Activated naive CD8-positive, alpha-beta T cell (primary cell): ENCODE data around the gene RAB8A.

Experiments
- H3K27ac Mint-ChIP-seq: one replicate; pipeline ENCODE4 v1.8.0; 2021; ENCODE audit warnings: mixed read lengths
- H3K27me3 Mint-ChIP-seq: one replicate; pipeline ENCODE4 v1.8.0; 2021; ENCODE audit warnings: mixed read lengths
- H3K36me3 Mint-ChIP-seq: one replicate; pipeline ENCODE4 v1.8.0; 2021; ENCODE audit warnings: mixed read lengths
- H3K4me1 Mint-ChIP-seq: one replicate; pipeline ENCODE4 v1.8.0; 2021; ENCODE audit warnings: low read depth, mixed read lengths
- H3K4me3 Mint-ChIP-seq: one replicate; pipeline ENCODE4 v1.8.0; 2021; ENCODE audit warnings: mild to moderate bottlenecking, mixed read lengths
- H3K9me3 Mint-ChIP-seq: one replicate; pipeline ENCODE4 v1.8.0; 2021; ENCODE audit warnings: low read depth, mixed read lengths

Gene RAB8A

DNA sequence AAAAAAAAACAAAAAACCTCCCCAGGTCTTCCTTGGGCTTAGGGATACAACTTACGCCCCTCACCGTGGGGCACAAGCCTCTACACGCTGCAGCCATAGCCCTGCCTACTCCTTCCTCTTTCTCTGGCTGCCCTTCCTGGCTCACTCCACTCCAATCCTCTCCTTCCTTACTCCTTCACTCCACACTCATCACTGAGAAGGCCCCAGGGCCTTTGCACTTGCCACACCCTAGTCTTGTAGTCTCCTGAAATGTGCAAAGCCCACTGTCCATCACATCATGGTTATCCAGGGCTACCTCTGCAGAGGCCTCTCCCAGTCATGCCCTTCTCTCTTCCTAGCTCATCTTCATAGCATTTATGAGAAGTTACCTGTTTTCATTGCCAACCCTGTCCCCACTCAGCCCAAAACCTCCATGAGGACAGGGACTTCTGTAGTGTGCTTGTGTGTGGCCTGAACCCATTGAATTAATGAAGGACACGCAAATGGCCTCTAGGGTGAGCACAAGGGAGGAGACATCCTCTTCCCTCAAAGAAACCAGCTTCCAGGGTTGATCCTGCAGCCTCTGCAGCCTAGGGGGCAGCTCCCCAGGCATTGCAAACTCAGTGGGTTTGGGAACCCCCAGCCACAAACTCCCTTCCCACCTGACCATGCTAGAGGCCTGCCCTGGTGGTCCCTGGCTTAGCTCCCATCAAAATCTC, 23.9 kb downstream of the RAB8A start:
- Mint-ChIP-seq H3K4me3 (no peak overlapping the region), H3K27me3 (no peaks in the 10 kb centered on the region), H3K36me3 (peaks cover 16% of the 10 kb centered on the region), H3K9me3 (peaks cover 7% of the 10 kb centered on the region), H3K4me1 (peaks cover 2% of the 10 kb centered on the region), H3K27ac (no peak overlapping the region)

DNA sequence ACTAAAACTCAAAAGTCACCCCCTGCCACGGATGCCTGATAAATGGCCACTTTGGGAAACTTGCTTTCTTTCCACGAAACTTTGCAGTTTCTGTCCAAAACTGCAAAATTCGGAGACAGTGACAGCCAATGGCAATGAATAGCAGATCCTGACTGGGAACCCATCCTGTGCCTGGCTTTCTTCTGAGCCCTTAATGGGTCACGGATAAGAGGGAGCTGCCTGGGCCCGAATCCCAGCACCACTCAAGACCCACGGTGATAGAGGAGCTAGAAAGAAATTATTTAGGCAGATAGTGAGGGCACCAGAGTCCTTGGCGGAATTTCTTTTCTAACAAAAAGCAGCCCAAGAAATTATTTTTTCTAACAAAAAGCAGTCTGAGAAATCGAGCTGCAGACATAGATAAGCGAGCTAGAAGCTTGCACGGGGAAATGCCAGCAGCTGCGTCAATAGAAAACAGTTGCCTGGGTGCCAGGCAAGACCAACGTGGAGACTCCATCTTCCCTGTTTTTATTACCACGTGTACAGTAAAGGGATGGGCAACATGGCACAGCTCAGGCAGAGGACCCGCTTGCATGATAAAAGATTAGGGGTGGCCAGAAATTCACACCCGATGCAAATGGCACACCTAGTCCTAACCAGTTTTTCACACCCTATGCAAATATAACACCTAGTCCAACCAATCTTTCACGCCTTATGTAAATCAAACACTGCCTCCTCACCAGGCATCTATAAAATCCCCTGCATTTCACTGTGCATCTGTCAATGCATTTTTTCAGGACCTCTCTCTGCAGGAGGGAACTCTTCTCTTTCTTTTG, 24.7 kb downstream of the RAB8A start:
- Mint-ChIP-seq H3K27ac (no peak overlapping the region), H3K4me1 (peaks cover 2% of the 10 kb centered on the region), H3K4me3 (no peak overlapping the region), H3K9me3 (peaks cover 3% of the 10 kb centered on the region), H3K27me3 (no peaks in the 10 kb centered on the region), H3K36me3 (peaks cover 11% of the 10 kb centered on the region)

- Mint-ChIP-seq H3K36me3 (no peaks in the 10 kb centered on the region), H3K4me1 (peaks cover 13% of the 10 kb centered on the region), H3K9me3 (no peaks in the 10 kb centered on the region), H3K27me3 (no peaks in the 10 kb centered on the region), H3K27ac (no peak overlapping the region), H3K4me3 (no peak overlapping the region)
Measured at GRCh38 chr19:16139752-16140151, 28.1 kb downstream of the RAB8A start.

DNA sequence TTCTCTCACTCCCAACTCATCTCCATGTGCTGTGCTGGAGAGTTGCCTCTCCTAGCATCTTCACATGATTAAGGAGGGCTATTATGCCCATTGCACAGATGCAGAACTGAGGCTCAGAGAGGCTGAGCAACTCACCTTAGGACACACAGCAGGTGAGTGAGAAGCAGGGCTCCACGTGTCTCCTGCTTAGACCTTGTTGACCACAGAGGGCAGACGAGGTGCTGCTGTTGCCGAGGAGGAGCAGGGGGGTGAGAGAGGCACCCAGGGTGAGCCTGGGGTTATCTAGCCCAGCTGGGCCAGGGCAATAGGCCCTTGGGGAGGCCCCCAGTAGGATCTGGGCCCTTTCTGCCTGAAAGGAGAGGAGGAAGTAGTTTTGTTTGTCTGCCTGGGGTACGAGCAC, 29.4 kb downstream of the RAB8A start:
- Mint-ChIP-seq H3K27ac (no peak overlapping the region), H3K36me3 (no peaks in the 10 kb centered on the region), H3K4me3 (no peak overlapping the region), H3K4me1 (peaks cover 20% of the 10 kb centered on the region), H3K9me3 (no peaks in the 10 kb centered on the region), H3K27me3 (no peaks in the 10 kb centered on the region)

- Mint-ChIP-seq H3K36me3 (no peaks in the 10 kb centered on the region), H3K4me1 (peaks cover 23% of the 10 kb centered on the region), H3K9me3 (no peaks in the 10 kb centered on the region), H3K27ac (no peak overlapping the region), H3K4me3 (no peak overlapping the region), H3K27me3 (no peaks in the 10 kb centered on the region)
Measured at GRCh38 chr19:16142032-16142580, 30.4 kb downstream of the RAB8A start.

- Mint-ChIP-seq H3K36me3 (no peaks in the 10 kb centered on the region), H3K27ac (peak within 1 kb of the TSS; percentile 94), H3K4me3 (peak within 1 kb of the TSS; percentile 89), H3K27me3 (no peaks in the 10 kb centered on the region), H3K9me3 (no peaks in the 10 kb centered on the region), H3K4me1 (peaks cover 23% of the 10 kb centered on the region)
Measured at GRCh38 chr19:16143399-16144215, 31.9 kb downstream of the RAB8A start, which contains the start of gene HSH2D. TSS of gene HSH2D (plus strand) at chr19:16143685. CDS start at chr19:16148751, 5,066 bp downstream.

- H3K4me1 Mint-ChIP-seq: peaks cover 26% of the 10 kb centered on the region
- H3K27ac Mint-ChIP-seq: peak overlapping the region; percentile 94
- peak overlapping the region; percentile 89 for H3K4me3 Mint-ChIP-seq
- no peaks in the 10 kb centered on the region for H3K9me3 Mint-ChIP-seq
- no peaks in the 10 kb centered on the region for H3K36me3 Mint-ChIP-seq
- no peaks in the 10 kb centered on the region for H3K27me3 Mint-ChIP-seq
Measured at GRCh38 chr19:16144216-16144581, 32.5 kb downstream of the RAB8A start.

DNA sequence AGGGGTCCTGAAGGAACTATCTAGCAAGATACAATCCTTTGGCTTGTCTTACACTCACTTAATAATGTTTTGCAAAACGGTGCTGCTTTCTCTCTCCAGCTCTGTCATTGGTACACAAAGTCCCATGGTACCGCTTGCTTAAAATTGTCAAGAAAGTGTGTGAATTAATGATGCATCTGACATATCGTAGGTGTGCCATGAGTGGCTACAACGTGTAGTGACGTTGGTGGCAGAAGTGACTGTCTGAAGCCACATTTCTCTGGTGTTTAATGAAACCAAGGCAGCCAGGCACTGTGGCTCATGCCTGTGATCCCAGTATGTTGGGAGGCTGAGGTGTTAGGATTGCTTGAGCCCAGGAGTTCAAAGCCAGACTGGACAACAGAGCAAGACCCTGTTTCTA, 34.4 kb downstream of the RAB8A start:
- no peaks in the 10 kb centered on the region for H3K36me3 Mint-ChIP-seq
- H3K4me1 Mint-ChIP-seq: peaks cover 26% of the 10 kb centered on the region
- no peaks in the 10 kb centered on the region for H3K9me3 Mint-ChIP-seq
- peak overlapping the region; percentile 47 for H3K4me3 Mint-ChIP-seq
- no peaks in the 10 kb centered on the region for H3K27me3 Mint-ChIP-seq
- H3K27ac Mint-ChIP-seq: peak overlapping the region; percentile 22

GRCh38 chr19:16148443-16149229, 36.9 kb downstream of the RAB8A start:
- Mint-ChIP-seq H3K27ac (no peak overlapping the region), H3K9me3 (no peaks in the 10 kb centered on the region), H3K36me3 (no peaks in the 10 kb centered on the region), H3K4me1 (peaks cover 20% of the 10 kb centered on the region), H3K27me3 (no peaks in the 10 kb centered on the region), H3K4me3 (no peak overlapping the region)

GRCh38 chr19:16153582-16154336, 42.1 kb downstream of the RAB8A start:
- Mint-ChIP-seq H3K36me3 (peaks cover 7% of the 10 kb centered on the region), H3K27ac (no peak overlapping the region), H3K4me3 (no peak overlapping the region), H3K9me3 (no peaks in the 10 kb centered on the region), H3K27me3 (no peaks in the 10 kb centered on the region), H3K4me1 (peaks cover 2% of the 10 kb centered on the region)

- H3K27ac Mint-ChIP-seq: no peak overlapping the region
Measured at GRCh38 chr19:16154557-16154956, 42.9 kb downstream of the RAB8A start.

DNA sequence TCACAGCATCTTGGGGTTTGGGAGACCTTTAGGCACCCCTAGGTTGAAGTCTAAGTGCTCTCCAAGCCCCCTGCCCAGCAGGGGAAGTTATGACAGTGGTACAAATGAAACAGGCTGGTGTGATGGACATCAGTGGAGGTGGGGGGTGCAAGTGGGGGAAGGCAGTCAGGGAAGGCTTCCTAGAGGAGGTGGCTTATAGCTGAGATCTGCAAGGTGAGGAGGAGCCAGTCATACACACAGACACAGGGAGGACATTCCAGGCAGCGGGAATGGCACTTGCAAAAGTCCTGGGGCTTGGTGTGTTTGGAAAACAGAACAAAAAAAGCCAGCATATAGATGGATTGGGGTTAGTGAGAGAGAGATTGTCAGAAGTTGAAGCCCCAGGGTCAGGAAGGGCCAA, 43.4 kb downstream of the RAB8A start:
- Mint-ChIP-seq H3K4me3 (no peak overlapping the region), H3K27ac (peak overlapping the region; percentile 22)

More at GRCh38 chr19:16154557-16154956, 42.9 kb downstream of the RAB8A start:
- no peak overlapping the region for H3K4me3 Mint-ChIP-seq
- no peaks in the 10 kb centered on the region for H3K27me3 Mint-ChIP-seq
- H3K36me3 Mint-ChIP-seq: peaks cover 7% of the 10 kb centered on the region
- no peaks in the 10 kb centered on the region for H3K9me3 Mint-ChIP-seq
- no peaks in the 10 kb centered on the region for H3K4me1 Mint-ChIP-seq

DNA sequence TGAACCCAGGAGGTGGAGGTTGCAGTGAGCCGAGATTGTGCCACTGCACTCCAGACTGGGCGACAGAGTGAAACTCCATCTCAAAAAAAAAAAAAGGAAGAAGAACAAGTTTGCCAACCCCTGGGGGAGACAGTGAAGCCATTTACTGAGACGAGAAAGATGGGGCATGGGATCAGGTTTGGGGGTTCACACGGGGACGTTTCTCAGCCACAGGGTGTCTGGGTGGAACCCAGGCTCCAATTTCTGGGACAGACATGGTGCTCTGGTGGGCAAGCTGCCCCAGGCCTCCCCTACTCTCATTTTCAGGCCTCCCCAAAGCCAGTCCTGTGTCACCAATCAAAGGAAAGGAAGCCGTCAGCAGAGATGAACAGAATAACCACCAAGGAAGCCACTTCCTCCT, 45.2 kb downstream of the RAB8A start:
- H3K27ac Mint-ChIP-seq: no peak overlapping the region
- H3K36me3 Mint-ChIP-seq: peaks cover 7% of the 10 kb centered on the region
- H3K9me3 Mint-ChIP-seq: no peaks in the 10 kb centered on the region
- no peak overlapping the region for H3K4me3 Mint-ChIP-seq
- H3K27me3 Mint-ChIP-seq: no peaks in the 10 kb centered on the region
- peaks cover 12% of the 10 kb centered on the region for H3K4me1 Mint-ChIP-seq

More for the DNA sequence above, 43.4 kb downstream of the RAB8A start:
- H3K36me3 Mint-ChIP-seq: peaks cover 7% of the 10 kb centered on the region
- no peaks in the 10 kb centered on the region for H3K9me3 Mint-ChIP-seq
- H3K27me3 Mint-ChIP-seq: no peaks in the 10 kb centered on the region
- no peaks in the 10 kb centered on the region for H3K4me1 Mint-ChIP-seq
